AG04450 (cell line): Measurements from ENCODE around the gene IFITM1. TPM values are rescaled to one million over a fixed set of nuclear protein-coding genes. Genes with fewer than 3 reads are reported as not detected.

Experiments
- CTCF ChIA-PET: fragments of 300-600, 350-600 bp; formaldehyde crosslinking; extraction: SDS; loops from one replicate; lab custom pipeline; 2022; ENCODE audit warnings: antibody characterized with exemption, inconsistent platforms; lab: Charles Lee
- POLR2A ChIA-PET: fragments of 350-600 bp; formaldehyde crosslinking; extraction: SDS; loops from one replicate; lab custom pipeline; 2021; ENCODE audit warnings: antibody characterized with exemption, inconsistent platforms; lab: Yijun Ruan, JAX
- DNase-seq: peaks from one replicate; pipeline ENCODE4 v3.0.0-alpha.2; 2011; ENCODE audit warnings: low read depth, low spot score
- H3K27ac ChIP-seq: one replicate; pipeline ENCODE4 v1.5.1; 2012; ENCODE audit warnings: low read depth, low read length, control low read depth
- H3K27me3 ChIP-seq: one replicate; pipeline ENCODE4 v1.6.0; 2012; ENCODE audit warnings: low read length; ENCODE audit not compliant: control insufficient read depth, insufficient read depth
- H3K4me3 ChIP-seq: 2 replicates; pipeline ENCODE4 v1.5.1; 2011; ENCODE audit warnings: mild to moderate bottlenecking, low read depth, low read length, control low read depth
- H3K9me3 ChIP-seq: 2 replicates; pipeline ENCODE4 v1.5.1; 2012; ENCODE audit warnings: low read length; ENCODE audit not compliant: control insufficient read depth, insufficient read depth
- CTCF ChIP-seq: IDR thresholded peaks from 2 replicates; pipeline ENCODE4 v1.5.1; 2011; ENCODE audit warnings: low read depth, low read length, control low read depth, inconsistent platforms
- polyA plus RNA-seq: library from polyadenylated mRNA; depleted of rRNA; stranded (reverse); fragments of >200 nt; gene quantifications from 2 replicates; pipeline ENCODE4 v1.2.3, GENCODE V29; 2011

IFITM1 gene
- polyA plus RNA-seq, 1 experiment = 62.1 TPM

GRCh38 chr11:334264-334994 lies 20.6 kb downstream of the IFITM1 start:
- H3K27me3 ChIP-seq = no peaks in the 10 kb centered on the region
- CTCF ChIA-PET = no interaction called here
- peaks cover 16% of the 10 kb centered on the region for H3K9me3 ChIP-seq
- POLR2A ChIA-PET = no interaction called here
- H3K27ac ChIP-seq = no peak overlapping the region
- no peak overlapping the region for H3K4me3 ChIP-seq
- no peak for TF ChIP-seq CTCF
- DNase-seq = no peak

DNA sequence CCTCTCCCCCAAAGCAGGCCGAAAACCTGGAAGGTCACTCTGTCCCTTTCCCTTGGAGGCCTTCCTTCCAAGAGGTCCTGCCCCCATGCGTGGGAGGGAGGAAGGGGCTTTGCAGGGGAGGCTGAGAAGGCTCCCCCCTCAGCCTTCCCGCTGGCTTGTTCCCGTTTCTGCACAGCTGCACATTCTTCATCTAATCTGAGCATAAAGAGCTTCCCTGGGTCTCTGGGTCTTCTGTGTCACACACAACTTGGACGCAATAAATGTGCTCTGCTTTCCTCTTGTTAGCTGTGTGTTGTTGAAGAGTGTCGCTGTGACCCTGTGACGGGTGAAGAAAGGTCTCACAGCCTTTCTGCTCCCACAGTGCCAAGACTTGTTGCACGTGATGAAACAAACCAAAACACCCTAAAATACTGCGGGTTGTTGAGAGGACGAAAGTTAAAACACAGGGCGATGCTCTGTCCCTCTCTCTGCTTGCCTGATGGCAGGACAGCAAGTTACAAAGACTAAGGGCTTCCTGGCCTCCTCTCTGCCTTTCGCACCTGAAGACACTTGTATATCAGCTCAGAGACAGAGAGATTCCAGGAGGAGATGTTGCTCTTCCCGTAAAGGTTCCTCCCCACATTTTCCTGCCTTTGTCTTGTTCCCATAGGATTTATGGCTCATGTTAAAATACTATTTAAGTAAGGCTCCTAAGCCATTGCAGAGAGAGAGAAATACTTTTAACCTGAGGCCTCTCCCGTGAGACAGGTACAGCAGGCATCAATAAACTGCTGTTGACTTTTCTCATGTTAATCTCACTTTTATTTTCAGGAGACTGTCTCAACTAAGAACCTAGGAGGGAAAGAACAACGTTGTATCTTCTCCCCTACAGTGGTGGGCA lies 22.2 kb downstream of the IFITM1 start:
- Histone ChIP-seq H3K9me3 (peaks cover 16% of the 10 kb centered on the region), H3K27me3 (no peaks in the 10 kb centered on the region), H3K4me3 (no peak overlapping the region), H3K27ac (no peak overlapping the region)
- ChIA-PET CTCF (no interaction called here), POLR2A (no interaction called here)
- DNase-seq = no peak
- no peak for TF ChIP-seq CTCF

- H3K27me3 ChIP-seq = no peaks in the 10 kb centered on the region
- TF ChIP-seq CTCF = no peak
- no peak overlapping the region for H3K27ac ChIP-seq
- H3K9me3 ChIP-seq = peaks cover 14% of the 10 kb centered on the region
- POLR2A ChIA-PET = no interaction called here
- DNase-seq = no peak
- no peak overlapping the region for H3K4me3 ChIP-seq
- CTCF ChIA-PET = no interaction called here
Observed at GRCh38 chr11:336659-337198, 22.9 kb downstream of the IFITM1 start.

- Histone ChIP-seq H3K27me3 (no peaks in the 10 kb centered on the region), H3K4me3 (no peak overlapping the region), H3K9me3 (peaks cover 6% of the 10 kb centered on the region), H3K27ac (no peak overlapping the region)
- ChIA-PET POLR2A (no interaction called here), CTCF (interaction anchor here (3.5 kb wide), 1 partner anchor 87 kb away, joined by 11 read pairs; no protein-coding TSS in a partner anchor)
- no peak for TF ChIP-seq CTCF
- DNase-seq = no peak
Observed at GRCh38 chr11:337711-338110, 23.9 kb downstream of the IFITM1 start.

DNA sequence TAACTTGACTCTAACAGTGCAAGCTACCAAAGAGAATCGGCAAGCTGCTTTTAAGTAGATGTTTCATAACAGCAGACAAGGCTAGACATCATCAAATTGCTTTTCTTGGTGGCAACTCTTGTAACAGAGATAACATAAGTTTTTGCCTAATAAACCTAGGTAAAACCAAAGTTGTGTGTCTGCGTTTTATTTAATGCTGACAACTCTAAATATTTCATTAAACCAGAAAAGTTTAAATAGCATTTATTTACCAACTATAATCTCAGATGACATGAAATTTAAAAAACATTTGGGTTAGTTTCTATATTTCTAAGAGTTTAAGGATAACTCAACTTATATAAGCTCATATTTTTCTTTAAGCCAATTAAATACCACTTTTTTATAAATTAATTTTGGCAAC lies 26.1 kb downstream of the IFITM1 start:
- POLR2A ChIA-PET = no interaction called here
- Histone ChIP-seq H3K4me3 (no peak overlapping the region), H3K27ac (no peak overlapping the region), H3K9me3 (no peaks in the 10 kb centered on the region), H3K27me3 (no peaks in the 10 kb centered on the region)
- TF ChIP-seq CTCF = no peak
- CTCF ChIA-PET = interaction anchor here (1.1 to 3.5 kb wide), 3 partner anchors 9 to 89 kb away, joined by 3 to 11 read pairs (median 3); no protein-coding TSS in a partner anchor
- DNase-seq = no peak
